ENCODE measurements around the gene STH.
"Not testable (repeated sequence)": the region's sequence is repeated elsewhere in the genome, so short reads cannot be mapped to it uniquely, and the experiment has no call there.

Gene STH

GRCh38 chr17:46007461-46007965, 8.5 kb downstream of the STH start:
- DNase-seq (no peak), ATAC-seq (replicated peaks) (no peak)
- Mint-ChIP-seq H3K4me1 (ENCODE audit: low read depth in 2 of 2) (no peaks in the 10 kb centered on the region), H3K27me3 (peaks cover 0 to 9% of the 10 kb centered on the region in 2 donors), H3K9me3 (no peaks in the 10 kb centered on the region), H3K36me3 (ENCODE audit: insufficient read depth) (no peaks in the 10 kb centered on the region), H3K27ac (no peak overlapping the region), H3K4me3 (no peak overlapping the region)

GRCh38 chr17:46008591-46008990, 9.5 kb downstream of the STH start:
- H3K27ac Mint-ChIP-seq = no peak overlapping the region
- no peak for DNase-seq
- no peaks in the 10 kb centered on the region for H3K36me3 Mint-ChIP-seq (ENCODE audit: insufficient read depth)
- H3K9me3 Mint-ChIP-seq = no peaks in the 10 kb centered on the region
- peaks cover 0 to 2% of the 10 kb centered on the region in 2 donors for H3K4me1 Mint-ChIP-seq (ENCODE audit: low read depth in 2 of 2)
- no peak overlapping the region for H3K4me3 Mint-ChIP-seq
- peaks cover 0 to 9% of the 10 kb centered on the region in 2 donors for H3K27me3 Mint-ChIP-seq
- no peak for ATAC-seq (replicated peaks)

DNA sequence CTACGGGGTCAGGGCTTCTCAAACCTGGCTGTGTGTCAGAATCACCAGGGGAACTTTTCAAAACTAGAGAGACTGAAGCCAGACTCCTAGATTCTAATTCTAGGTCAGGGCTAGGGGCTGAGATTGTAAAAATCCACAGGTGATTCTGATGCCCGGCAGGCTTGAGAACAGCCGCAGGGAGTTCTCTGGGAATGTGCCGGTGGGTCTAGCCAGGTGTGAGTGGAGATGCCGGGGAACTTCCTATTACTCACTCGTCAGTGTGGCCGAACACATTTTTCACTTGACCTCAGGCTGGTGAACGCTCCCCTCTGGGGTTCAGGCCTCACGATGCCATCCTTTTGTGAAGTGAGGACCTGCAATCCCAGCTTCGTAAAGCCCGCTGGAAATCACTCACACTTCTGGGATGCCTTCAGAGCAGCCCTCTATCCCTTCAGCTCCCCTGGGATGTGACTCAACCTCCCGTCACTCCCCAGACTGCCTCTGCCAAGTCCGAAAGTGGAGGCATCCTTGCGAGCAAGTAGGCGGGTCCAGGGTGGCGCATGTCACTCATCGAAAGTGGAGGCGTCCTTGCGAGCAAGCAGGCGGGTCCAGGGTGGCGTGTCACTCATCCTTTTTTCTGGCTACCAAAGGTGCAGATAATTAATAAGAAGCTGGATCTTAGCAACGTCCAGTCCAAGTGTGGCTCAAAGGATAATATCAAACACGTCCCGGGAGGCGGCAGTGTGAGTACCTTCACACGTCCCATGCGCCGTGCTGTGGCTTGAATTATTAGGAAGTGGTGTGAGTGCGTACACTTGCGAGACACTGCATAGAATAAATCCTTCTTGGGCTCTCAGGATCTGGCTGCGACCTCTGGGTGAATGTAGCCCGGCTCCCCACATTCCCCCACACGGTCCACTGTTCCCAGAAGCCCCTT, 10.9 kb downstream of the STH start:
- ATAC-seq (replicated peaks) = no peak
- Mint-ChIP-seq H3K4me3 (no peak overlapping the region), H3K36me3 (ENCODE audit: insufficient read depth) (no peaks in the 10 kb centered on the region), H3K4me1 (ENCODE audit: low read depth in 2 of 2) (peaks cover 0 to 2% of the 10 kb centered on the region in 2 donors), H3K27me3 (peaks cover 0 to 9% of the 10 kb centered on the region in 2 donors), H3K9me3 (no peaks in the 10 kb centered on the region), H3K27ac (no peak overlapping the region)
- DNase-seq = no peak

GRCh38 chr17:46010597-46011186, 11.6 kb downstream of the STH start:
- DNase-seq (no peak), ATAC-seq (replicated peaks) (no peak)
- Mint-ChIP-seq H3K27me3 (peaks cover 0 to 9% of the 10 kb centered on the region in 2 donors), H3K36me3 (ENCODE audit: insufficient read depth) (no peaks in the 10 kb centered on the region), H3K9me3 (no peaks in the 10 kb centered on the region), H3K4me1 (ENCODE audit: low read depth in 2 of 2) (peaks cover 0 to 2% of the 10 kb centered on the region in 2 donors), H3K27ac (no peak overlapping the region), H3K4me3 (no peak overlapping the region)

DNA sequence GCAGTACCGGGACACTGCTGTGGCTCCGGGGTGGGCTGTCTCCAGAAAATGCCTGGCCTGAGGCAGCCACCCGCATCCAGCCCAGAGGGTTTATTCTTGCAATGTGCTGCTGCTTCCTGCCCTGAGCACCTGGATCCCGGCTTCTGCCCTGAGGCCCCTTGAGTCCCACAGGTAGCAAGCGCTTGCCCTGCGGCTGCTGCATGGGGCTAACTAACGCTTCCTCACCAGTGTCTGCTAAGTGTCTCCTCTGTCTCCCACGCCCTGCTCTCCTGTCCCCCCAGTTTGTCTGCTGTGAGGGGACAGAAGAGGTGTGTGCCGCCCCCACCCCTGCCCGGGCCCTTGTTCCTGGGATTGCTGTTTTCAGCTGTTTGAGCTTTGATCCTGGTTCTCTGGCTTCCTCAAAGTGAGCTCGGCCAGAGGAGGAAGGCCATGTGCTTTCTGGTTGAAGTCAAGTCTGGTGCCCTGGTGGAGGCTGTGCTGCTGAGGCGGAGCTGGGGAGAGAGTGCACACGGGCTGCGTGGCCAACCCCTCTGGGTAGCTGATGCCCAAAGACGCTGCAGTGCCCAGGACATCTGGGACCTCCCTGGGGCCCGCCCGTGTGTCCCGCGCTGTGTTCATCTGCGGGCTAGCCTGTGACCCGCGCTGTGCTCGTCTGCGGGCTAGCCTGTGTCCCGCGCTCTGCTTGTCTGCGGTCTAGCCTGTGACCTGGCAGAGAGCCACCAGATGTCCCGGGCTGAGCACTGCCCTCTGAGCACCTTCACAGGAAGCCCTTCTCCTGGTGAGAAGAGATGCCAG, 12.9 kb downstream of the STH start:
- no peak for ATAC-seq (replicated peaks)
- peaks cover 0 to 9% of the 10 kb centered on the region in 2 donors for H3K27me3 Mint-ChIP-seq

GRCh38 chr17:46012506-46013079, 13.5 kb downstream of the STH start:
- no peak for ATAC-seq (replicated peaks)

More for the DNA sequence above, 12.9 kb downstream of the STH start:
- H3K4me3 Mint-ChIP-seq = no peak overlapping the region
- H3K4me1 Mint-ChIP-seq (ENCODE audit: low read depth in 2 of 2) = peaks cover 0 to 2% of the 10 kb centered on the region in 2 donors
- H3K9me3 Mint-ChIP-seq = no peaks in the 10 kb centered on the region
- no peak for DNase-seq
- H3K27ac Mint-ChIP-seq = peak overlapping the region in 1 of 2 donors; percentile 89
- no peaks in the 10 kb centered on the region for H3K36me3 Mint-ChIP-seq (ENCODE audit: insufficient read depth)

GRCh38 chr17:46013127-46013501, 14.1 kb downstream of the STH start:
- Mint-ChIP-seq H3K27me3 (peaks cover 0 to 9% of the 10 kb centered on the region in 2 donors), H3K27ac (peak overlapping the region in 1 of 2 donors; percentile 89), H3K9me3 (no peaks in the 10 kb centered on the region), H3K4me1 (ENCODE audit: low read depth in 2 of 2) (peaks cover 2 to 5% of the 10 kb centered on the region in 2 donors), H3K4me3 (no peak overlapping the region), H3K36me3 (ENCODE audit: insufficient read depth) (no peaks in the 10 kb centered on the region)
- ATAC-seq (replicated peaks) (no peak), DNase-seq (no peak)

More at GRCh38 chr17:46012506-46013079, 13.5 kb downstream of the STH start:
- no peaks in the 10 kb centered on the region for H3K36me3 Mint-ChIP-seq (ENCODE audit: insufficient read depth)
- H3K4me1 Mint-ChIP-seq (ENCODE audit: low read depth in 2 of 2) = peaks cover under 1 to 2% of the 10 kb centered on the region in 2 donors
- H3K4me3 Mint-ChIP-seq = no peak overlapping the region
- H3K9me3 Mint-ChIP-seq = no peaks in the 10 kb centered on the region
- peaks cover 0 to 9% of the 10 kb centered on the region in 2 donors for H3K27me3 Mint-ChIP-seq
- peak overlapping the region in 1 of 2 donors; percentile 89 for H3K27ac Mint-ChIP-seq
- DNase-seq = no peak

- Mint-ChIP-seq H3K4me3 (no peak overlapping the region), H3K9me3 (no peaks in the 10 kb centered on the region), H3K27ac (no peak overlapping the region), H3K36me3 (ENCODE audit: insufficient read depth) (no peaks in the 10 kb centered on the region), H3K4me1 (ENCODE audit: low read depth in 2 of 2) (peaks cover 8 to 11% of the 10 kb centered on the region in 2 donors), H3K27me3 (peaks cover 0 to 9% of the 10 kb centered on the region in 2 donors)
- DNase-seq = no peak
- ATAC-seq (replicated peaks) = no peak
Measured at GRCh38 chr17:46013502-46014165, 14.6 kb downstream of the STH start.

DNA sequence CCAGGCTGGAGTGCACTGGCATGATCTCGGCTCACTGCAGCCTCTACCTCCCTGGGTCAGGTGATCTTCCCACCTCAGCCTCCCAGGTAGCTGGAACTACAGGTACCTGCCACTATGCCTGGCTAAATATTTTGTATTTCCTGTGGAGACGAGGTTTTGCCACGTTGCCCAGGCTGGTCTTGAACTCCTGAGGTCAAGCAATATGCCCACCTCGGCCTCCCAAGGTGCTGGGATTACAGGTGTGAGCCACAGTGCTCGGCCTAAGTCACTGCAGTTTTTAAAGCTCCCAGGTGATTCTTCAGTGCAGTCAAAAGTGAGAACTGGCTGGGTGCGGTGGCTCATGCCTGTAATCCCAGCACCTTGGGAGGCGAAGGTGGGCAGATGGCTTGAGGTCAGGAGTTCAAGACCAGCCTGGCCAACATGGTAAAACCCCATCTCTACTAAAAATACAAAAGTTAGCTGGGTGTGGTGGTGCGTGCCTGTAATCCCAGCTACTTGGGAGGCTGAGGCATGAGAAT, 20.4 kb downstream of the STH start:
- not testable (repeated sequence) for ATAC-seq (replicated peaks); H3K36me3 Mint-ChIP-seq (ENCODE audit: insufficient read depth); H3K9me3 Mint-ChIP-seq; H3K27me3 Mint-ChIP-seq; DNase-seq
- Mint-ChIP-seq H3K4me1 (ENCODE audit: low read depth in 2 of 2) (peaks cover 24 to 29% of the 10 kb centered on the region in 2 donors), H3K4me3 (peak overlapping the region in 1 of 2 donors; percentile 65), H3K27ac (peak overlapping the region; percentile 97 to 98)

- Mint-ChIP-seq H3K27me3 (no peaks in the 10 kb centered on the region), H3K9me3 (no peaks in the 10 kb centered on the region), H3K4me1 (ENCODE audit: low read depth in 2 of 2) (peaks cover 24 to 30% of the 10 kb centered on the region in 2 donors), H3K27ac (peak overlapping the region; percentile 97 to 98), H3K4me3 (peak overlapping the region; percentile 48 to 65), H3K36me3 (ENCODE audit: insufficient read depth) (peaks cover 5% of the 10 kb centered on the region)
- DNase-seq (peak; percentile 72 to 80 (median 73)), ATAC-seq (replicated peaks) (peak; percentile 97)
Measured at GRCh38 chr17:46020023-46020761, 21.1 kb downstream of the STH start.

- Mint-ChIP-seq H3K4me1 (ENCODE audit: low read depth in 2 of 2) (peaks cover 29 to 38% of the 10 kb centered on the region in 2 donors), H3K4me3 (peak overlapping the region in 1 of 2 donors; percentile 65), H3K9me3 (no peaks in the 10 kb centered on the region), H3K27ac (peak overlapping the region; percentile 97 to 98), H3K36me3 (ENCODE audit: insufficient read depth) (peaks cover 10% of the 10 kb centered on the region), H3K27me3 (no peaks in the 10 kb centered on the region)
- ATAC-seq (replicated peaks) = no peak
- no peak for DNase-seq
Measured at GRCh38 chr17:46020998-46021397, 21.9 kb downstream of the STH start.

DNA sequence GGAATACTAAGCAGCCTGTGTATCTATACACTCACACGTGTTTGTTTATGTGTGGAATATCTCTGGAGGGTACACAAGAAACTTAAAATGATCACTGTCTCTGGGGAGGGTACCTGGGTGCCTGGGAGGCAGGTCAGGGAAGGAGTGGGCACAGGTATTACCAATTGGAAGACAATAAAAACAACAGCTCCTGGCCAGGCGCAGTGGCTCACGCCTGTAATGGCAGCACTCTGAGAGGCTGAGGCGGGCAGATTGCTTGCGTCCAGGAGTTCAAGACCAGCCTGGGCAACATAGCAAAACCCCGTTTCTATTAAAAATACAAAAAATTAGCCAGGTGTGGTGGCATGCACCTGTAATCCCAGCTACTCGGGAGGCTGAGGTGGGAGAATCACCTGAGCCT, 24.3 kb downstream of the STH start:
- not testable (repeated sequence) for H3K27me3 Mint-ChIP-seq; ATAC-seq (replicated peaks); H3K4me3 Mint-ChIP-seq; H3K9me3 Mint-ChIP-seq; DNase-seq
- H3K27ac Mint-ChIP-seq = peak overlapping the region in 1 of 2 donors; percentile 77
- peaks cover 18% of the 10 kb centered on the region for H3K36me3 Mint-ChIP-seq (ENCODE audit: insufficient read depth)
- peaks cover 28 to 40% of the 10 kb centered on the region in 2 donors for H3K4me1 Mint-ChIP-seq (ENCODE audit: low read depth in 2 of 2)

Measured in effector memory CD8-positive, alpha-beta T cell (primary cell).